HEK293T (cell line): Measurements from ENCODE around the gene COX8C.

Experiments
- CTCF ChIA-PET: fragments of 350-600 bp; formaldehyde crosslinking; extraction: SDS; loops from one replicate; lab custom pipeline; 2021; ENCODE audit warnings: antibody characterized with exemption, inconsistent platforms; lab: Yijun Ruan, JAX
- POLR2A ChIA-PET: fragments of 350-600 bp; formaldehyde crosslinking; extraction: SDS; loops from one replicate; lab custom pipeline; 2020; ENCODE audit warnings: antibody characterized with exemption, inconsistent platforms; lab: Yijun Ruan, JAX
- DNase-seq: peaks from one replicate; pipeline ENCODE4 v3.0.0; 2012; ENCODE audit warnings: mixed read lengths; ENCODE audit errors: extremely low spot score
- ARNT ChIP-seq: fragments of 450-650 bp; IDR thresholded peaks from 2 replicates; pipeline ENCODE4 v1.6.1; 2017; ENCODE audit warnings: mild to moderate bottlenecking
- BHLHE40 ChIP-seq: fragments of 450-650 bp; IDR thresholded peaks from 2 replicates; pipeline ENCODE4 v1.6.1; 2016; ENCODE audit warnings: mild to moderate bottlenecking, moderate library complexity, borderline replicate concordance
- CTBP1 ChIP-seq: fragments of 450-650 bp; IDR thresholded peaks from 2 replicates; pipeline ENCODE4 v1.6.1; 2016; ENCODE audit warnings: borderline replicate concordance
- ELF4 ChIP-seq: fragments of 450-650 bp; IDR thresholded peaks from 2 replicates; pipeline ENCODE4 v1.6.1; 2017; ENCODE audit warnings: antibody characterized with exemption
- FOXA1 ChIP-seq: fragments of 450-650 bp; IDR thresholded peaks from 2 replicates; pipeline ENCODE4 v1.6.1; 2016; ENCODE audit warnings: mild to moderate bottlenecking
- FOXK2 ChIP-seq: fragments of 450-650 bp; IDR thresholded peaks from 2 replicates; pipeline ENCODE4 v1.6.1; 2016; ENCODE audit warnings: mild to moderate bottlenecking
- FOXM1 ChIP-seq: fragments of 450-650 bp; IDR thresholded peaks from 2 replicates; pipeline ENCODE4 v1.6.1; 2017; ENCODE audit warnings: mild to moderate bottlenecking, borderline replicate concordance
- HDGF ChIP-seq: fragments of 450-650 bp; IDR thresholded peaks from 2 replicates; pipeline ENCODE4 v1.6.1; 2017; ENCODE audit warnings: antibody characterized with exemption, borderline replicate concordance
- L3MBTL2 ChIP-seq: fragments of 450-650 bp; conservative IDR thresholded peaks from 2 replicates; pipeline ENCODE4 v1.6.1; 2016; ENCODE audit warnings: mild to moderate bottlenecking
- LEF1 ChIP-seq: fragments of 450-650 bp; IDR thresholded peaks from 2 replicates; pipeline ENCODE4 v1.6.1; 2017; ENCODE audit warnings: mild to moderate bottlenecking, borderline replicate concordance
- NFRKB ChIP-seq: fragments of 450-650 bp; IDR thresholded peaks from 2 replicates; pipeline ENCODE4 v1.6.1; 2016; ENCODE audit warnings: mild to moderate bottlenecking, moderate library complexity
- PKNOX1 ChIP-seq: fragments of 450-650 bp; IDR thresholded peaks from 2 replicates; pipeline ENCODE4 v1.6.1; 2016
- SP1 ChIP-seq: fragments of 450-650 bp; IDR thresholded peaks from 2 replicates; pipeline ENCODE4 v1.6.1; 2017
- SUZ12 ChIP-seq: fragments of 450-650 bp; IDR thresholded peaks from 2 replicates; pipeline ENCODE4 v1.6.1; 2016; ENCODE audit warnings: mild to moderate bottlenecking
- TARDBP ChIP-seq: fragments of 450-650 bp; IDR thresholded peaks from 2 replicates; pipeline ENCODE4 v1.6.1; 2016
- ZNF384 ChIP-seq: fragments of 450-650 bp; IDR thresholded peaks from 2 replicates; pipeline ENCODE4 v1.6.1; 2016

Gene COX8C

GRCh38 chr14:93346926-93347721 lies at the start of gene COX8C:
TSS of gene COX8C (plus strand) at chr14:93347182. CDS start at chr14:93347269, 87 bp downstream.
- POLR2A ChIA-PET = no interaction called here
- DNase-seq = no peak
- CTCF ChIA-PET = no interaction called here
- no peak for TF ChIP-seq ELF4
- TF ChIP-seq ZNF384 = no peak
- no peak for TF ChIP-seq FOXM1
- TF ChIP-seq LEF1 = no peak
- TF ChIP-seq FOXA1 = no peak

GRCh38 chr14:93299416-93299815 lies 47.6 kb upstream of the COX8C start:
- TF ChIP-seq SP1 = no peak
- TF ChIP-seq ZNF384 = no peak
- no peak for TF ChIP-seq SUZ12
- no peak for TF ChIP-seq FOXK2
- TF ChIP-seq HDGF = no peak
- no peak for TF ChIP-seq NFRKB
- no peak for TF ChIP-seq ARNT
- no peak for TF ChIP-seq L3MBTL2
- DNase-seq = no peak
- ChIA-PET POLR2A (interaction anchor here (1.4 kb wide), 1 partner anchor 115 kb away, joined by 4 read pairs; the partner anchor contains the start of genes LYSET and MOAP1), CTCF (no interaction called here)

- TF ChIP-seq FOXK2 (no peak), ZNF384 (peak; percentile 50; the same call in 1 of the 2 replicates), L3MBTL2 (no peak)
- CTCF ChIA-PET = no interaction called here
- no peak for DNase-seq
- POLR2A ChIA-PET = no interaction called here
These were observed 47.1 kb upstream of the COX8C start for GRCh38 chr14:93299866-93300265.

GRCh38 chr14:93301821-93302447 lies 45.0 kb upstream of the COX8C start:
- ChIA-PET POLR2A (no interaction called here), CTCF (no interaction called here)
- peak; percentile 72 for TF ChIP-seq PKNOX1
- no peak for TF ChIP-seq LEF1
- no peak for DNase-seq

GRCh38 chr14:93302688-93303581 lies 44.0 kb upstream of the COX8C start:
- TF ChIP-seq FOXM1 = no peak
- TF ChIP-seq SP1 = no peak
- ChIA-PET POLR2A (no interaction called here), CTCF (interaction anchor here (0.6 kb wide), 1 partner anchor 234 kb away, joined by 3 read pairs; no protein-coding TSS in a partner anchor)
- no peak for DNase-seq

GRCh38 chr14:93303659-93304058 lies 43.3 kb upstream of the COX8C start:
- ChIA-PET POLR2A (no interaction called here), CTCF (interaction anchor here (0.6 kb wide), 1 partner anchor 233 kb away, joined by 3 read pairs; no protein-coding TSS in a partner anchor)

GRCh38 chr14:93304771-93305170 lies 42.2 kb upstream of the COX8C start:
- CTCF ChIA-PET = no interaction called here
- POLR2A ChIA-PET = no interaction called here
- TF ChIP-seq ZNF384 (no peak), SP1 (no peak), TARDBP (no peak), ELF4 (no peak), NFRKB (no peak), FOXK2 (no peak), FOXA1 (no peak), CTBP1 (no peak), ARNT (no peak), HDGF (no peak), BHLHE40 (no peak), FOXM1 (no peak), LEF1 (no peak), PKNOX1 (no peak), L3MBTL2 (no peak), SUZ12 (no peak)
- no peak for DNase-seq

More at GRCh38 chr14:93303659-93304058, 43.3 kb upstream of the COX8C start:
- TF ChIP-seq ELF4 (no peak), ZNF384 (no peak), L3MBTL2 (no peak), ARNT (no peak), LEF1 (no peak), SP1 (no peak), CTBP1 (no peak)
- DNase-seq = no peak
